HUDEP-2 (cell line): Measurements from ENCODE around the gene ELSPBP1.
"Not testable (repeated sequence)": the region's sequence is repeated elsewhere in the genome, so short reads cannot be mapped to it uniquely, and the experiment has no call there.

Source experiments
- DNase-seq, 76 experiments: peaks; one replicate each; lab custom pipeline; 2025; ENCODE audit not compliant: unreplicated experiment in 76 of 76; lab: John Stamatoyannopoulos, UW

The ELSPBP1 gene

GRCh38 chr19:48041877-48042580 is 47.6 kb downstream of the ELSPBP1 start:
- DNase-seq: no peak

GRCh38 chr19:48043675-48044258 is 49.3 kb downstream of the ELSPBP1 start, which contains the start of gene CABP5:
Gene CABP5, minus strand, starts transcription at chr19:48044079. Its CDS starts 157 bp downstream, at chr19:48043922.
- no peak for DNase-seq

- DNase-seq: no peak
Measured at GRCh38 chr19:48044561-48044960, 50.1 kb downstream of the ELSPBP1 start.

- DNase-seq: no peak
Measured at GRCh38 chr19:48051335-48052033, 57.1 kb downstream of the ELSPBP1 start.

GRCh38 chr19:48053076-48053475 is 58.6 kb downstream of the ELSPBP1 start:
- DNase-seq: no peak

- DNase-seq: no peak
Measured at GRCh38 chr19:48053856-48054255, 59.4 kb downstream of the ELSPBP1 start.

GRCh38 chr19:48059331-48059730 is 64.9 kb downstream of the ELSPBP1 start:
- no peak for DNase-seq

GRCh38 chr19:48060381-48060780 is 65.9 kb downstream of the ELSPBP1 start:
- DNase-seq: no peak

- no peak for DNase-seq
Measured at GRCh38 chr19:48061401-48062344, 67.2 kb downstream of the ELSPBP1 start.

- no peak for DNase-seq
Measured at GRCh38 chr19:48064509-48064908, 70.1 kb downstream of the ELSPBP1 start.

- no peak for DNase-seq
Measured at GRCh38 chr19:48069435-48069834, 75.0 kb downstream of the ELSPBP1 start.

- DNase-seq: not testable (repeated sequence)
Measured at GRCh38 chr19:48070177-48070769, 75.8 kb downstream of the ELSPBP1 start.
